ENCODE measurements around the gene TSEN54. TPM values are rescaled to one million over a fixed set of nuclear protein-coding genes. Genes with fewer than 3 reads are reported as not detected.

Gene TSEN54
- total RNA-seq, 2 donors from 2014 or later = 63.8 to 123 TPM

DNA sequence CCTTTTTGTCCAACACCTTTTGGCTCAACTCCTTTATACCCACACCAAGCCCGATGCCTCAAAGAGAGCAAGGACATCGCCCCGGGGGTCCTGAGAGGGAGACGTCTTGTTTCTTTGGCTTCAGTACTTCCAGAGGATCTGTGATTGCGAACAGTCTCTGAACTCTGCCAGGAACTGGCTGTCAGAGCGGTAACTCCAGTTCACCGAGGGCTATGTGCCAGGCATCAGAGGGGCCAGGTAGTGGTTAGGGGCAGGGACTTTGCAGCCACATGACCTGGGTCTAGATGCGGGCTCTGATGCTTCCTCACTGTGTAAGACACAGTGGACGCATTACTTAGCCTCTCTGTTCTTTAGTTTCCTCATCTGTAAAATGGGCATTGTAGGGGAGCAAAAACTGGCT lies 30.8 kb downstream of the TSEN54 start:
- no peaks in the 10 kb centered on the region for H3K9me3 ChIP-seq
- 60 to 61% methylated on average over 7 to 9 of the region's 9 CpGs for WGBS, 2 donors
- no peak overlapping the region for H3K4me3 ChIP-seq
- no peaks in the 10 kb centered on the region for H3K27me3 ChIP-seq
- peak overlapping the region in 3 of 4 donors; percentile 53 to 98 (median 75) for H3K27ac ChIP-seq
- intact Hi-C loops (cut with DNase I) = no loop called here
- ATAC-seq (no peak), DNase-seq (peak in 1 of 4 donors; percentile 42)
- TF ChIP-seq, protein P1, sequence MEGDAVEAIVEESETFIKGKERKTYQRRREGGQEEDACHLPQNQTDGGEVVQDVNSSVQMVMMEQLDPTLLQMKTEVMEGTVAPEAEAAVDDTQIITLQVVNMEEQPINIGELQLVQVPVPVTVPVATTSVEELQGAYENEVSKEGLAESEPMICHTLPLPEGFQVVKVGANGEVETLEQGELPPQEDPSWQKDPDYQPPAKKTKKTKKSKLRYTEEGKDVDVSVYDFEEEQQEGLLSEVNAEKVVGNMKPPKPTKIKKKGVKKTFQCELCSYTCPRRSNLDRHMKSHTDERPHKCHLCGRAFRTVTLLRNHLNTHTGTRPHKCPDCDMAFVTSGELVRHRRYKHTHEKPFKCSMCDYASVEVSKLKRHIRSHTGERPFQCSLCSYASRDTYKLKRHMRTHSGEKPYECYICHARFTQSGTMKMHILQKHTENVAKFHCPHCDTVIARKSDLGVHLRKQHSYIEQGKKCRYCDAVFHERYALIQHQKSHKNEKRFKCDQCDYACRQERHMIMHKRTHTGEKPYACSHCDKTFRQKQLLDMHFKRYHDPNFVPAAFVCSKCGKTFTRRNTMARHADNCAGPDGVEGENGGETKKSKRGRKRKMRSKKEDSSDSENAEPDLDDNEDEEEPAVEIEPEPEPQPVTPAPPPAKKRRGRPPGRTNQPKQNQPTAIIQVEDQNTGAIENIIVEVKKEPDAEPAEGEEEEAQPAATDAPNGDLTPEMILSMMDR (IDR thresholded peaks at IDR 0.05) = no peak
- TF ChIP-seq POLR2A (IDR thresholded peaks at IDR 0.05) = no peak
- H3K4me1 ChIP-seq = peaks cover 89% of the 10 kb centered on the region
- no peaks in the 10 kb centered on the region for H3K36me3 ChIP-seq (replicated peaks in 1 of 2; ENCODE audit: insufficient read depth in 1 of 2, low read depth in 2 of 2)

DNA sequence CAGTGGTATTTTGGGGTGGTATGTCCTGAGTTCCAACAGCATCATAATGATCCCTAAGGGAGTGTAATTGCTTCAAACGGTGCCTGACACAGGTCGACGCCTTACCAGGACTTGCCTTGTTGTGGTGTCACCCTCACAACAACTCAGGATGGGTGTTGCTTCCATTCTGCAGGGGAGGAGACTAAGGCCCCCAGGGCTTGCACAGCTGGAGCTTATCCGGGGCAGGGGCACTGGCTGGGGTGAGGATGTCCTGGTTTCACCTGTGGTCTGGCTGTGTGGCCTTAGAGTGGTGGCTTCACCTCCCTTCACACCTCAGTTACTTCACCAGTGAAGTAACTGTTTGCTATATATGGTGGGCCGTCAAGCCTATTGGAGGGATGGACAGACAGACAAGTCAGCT lies 32.5 kb downstream of the TSEN54 start:
- Histone ChIP-seq H3K4me1 (peaks cover 83% of the 10 kb centered on the region), H3K27ac (peak overlapping the region; percentile 97 to 100 (median 98)), H3K4me3 (no peak overlapping the region), H3K36me3 (replicated peaks in 1 of 2; ENCODE audit: insufficient read depth in 1 of 2, low read depth in 2 of 2) (no peaks in the 10 kb centered on the region), H3K9me3 (no peaks in the 10 kb centered on the region), H3K27me3 (no peaks in the 10 kb centered on the region)
- no peak for TF ChIP-seq POLR2A (IDR thresholded peaks at IDR 0.05)
- TF ChIP-seq, protein P1 (IDR thresholded peaks at IDR 0.05) = no peak
- intact Hi-C loops (cut with DNase I) = no loop called here
- DNase-seq (no peak), ATAC-seq (no peak)
- 65 to 75% methylated on average over 4 to 5 of the region's 5 CpGs for WGBS, 2 donors

DNA sequence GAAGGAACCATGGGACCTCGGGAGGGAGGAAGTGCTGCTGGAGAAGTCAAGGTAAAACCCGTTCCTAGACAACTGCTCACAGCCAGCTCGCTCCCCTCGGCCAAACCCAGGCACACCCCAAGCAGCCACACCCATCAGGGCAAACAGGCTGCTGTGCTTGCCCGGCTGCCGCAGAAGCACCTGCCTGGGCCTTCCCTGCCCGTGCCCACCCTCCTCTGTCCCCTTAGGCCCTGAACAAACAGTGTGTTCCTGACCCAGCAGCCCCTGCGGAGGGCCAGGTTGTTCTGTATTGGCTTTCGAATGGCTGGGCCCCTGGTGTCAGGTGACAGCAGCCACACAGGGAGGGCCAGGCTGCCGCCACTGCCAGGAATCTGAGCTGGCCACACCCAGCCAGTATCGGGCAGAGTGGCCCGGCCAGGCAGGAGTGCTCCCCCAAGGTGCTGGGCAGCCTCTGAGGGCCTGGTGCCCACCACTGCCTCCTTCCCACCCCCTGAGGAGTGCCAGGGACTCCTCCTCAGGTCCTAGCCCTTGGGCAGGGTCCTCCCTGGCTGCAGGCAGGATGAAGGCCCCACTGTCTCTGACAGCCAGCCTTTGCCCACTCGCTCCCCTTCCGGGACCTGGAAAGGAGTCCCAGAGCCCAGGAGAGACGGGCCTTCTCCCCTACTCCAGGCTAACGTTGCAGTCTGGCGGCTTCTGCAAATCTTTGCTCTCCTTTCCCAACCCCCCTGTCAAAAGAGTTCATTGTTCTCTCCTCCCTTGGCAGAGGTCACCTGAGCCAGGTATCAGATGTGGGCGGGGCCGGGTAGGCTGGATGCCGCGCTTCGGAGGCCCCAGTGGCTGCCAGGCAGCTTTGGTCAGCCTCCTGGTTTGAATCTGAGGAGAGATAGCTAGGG lies 33.2 kb downstream of the TSEN54 start:
- no peaks in the 10 kb centered on the region for H3K27me3 ChIP-seq
- no peaks in the 10 kb centered on the region for H3K36me3 ChIP-seq (replicated peaks in 1 of 2; ENCODE audit: insufficient read depth in 1 of 2, low read depth in 2 of 2)
- no peak overlapping the region for H3K4me3 ChIP-seq
- TF ChIP-seq, protein P1 (IDR thresholded peaks at IDR 0.05) = peak in 2 of 7 experiments; percentile 4 to 12
- TF ChIP-seq POLR2A (IDR thresholded peaks at IDR 0.05) = peak; percentile 86 to 93 (median 90)
- H3K4me1 ChIP-seq = peaks cover 76% of the 10 kb centered on the region
- H3K9me3 ChIP-seq = no peaks in the 10 kb centered on the region
- ATAC-seq (peak; percentile 92), DNase-seq (peak; percentile 87 to 96 (median 94))
- WGBS, 2 donors = 5 to 19% methylated on average over 8 to 18 of the region's 22 CpGs
- peak overlapping the region; percentile 97 to 100 (median 98) for H3K27ac ChIP-seq
- intact Hi-C loops (cut with DNase I) = no loop called here

DNA sequence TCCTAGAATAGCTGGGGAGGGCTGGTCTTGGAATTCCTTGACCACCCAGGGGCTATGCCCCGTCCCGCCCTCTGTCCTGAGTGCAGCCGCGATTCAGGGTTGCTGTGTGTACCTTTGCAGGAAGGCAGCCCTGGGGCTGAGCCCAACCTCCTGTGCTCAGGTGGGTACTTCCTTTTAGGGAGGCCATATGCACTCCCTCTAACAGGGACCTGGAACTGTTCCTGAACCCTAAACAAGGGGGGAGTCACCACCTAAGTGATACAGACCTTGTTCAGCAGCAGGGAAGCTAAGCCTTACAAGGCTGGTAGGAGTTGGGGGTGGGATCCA lies 33.8 kb downstream of the TSEN54 start:
- WGBS, 2 donors = 0 to 20% methylated on average over 2 to 4 of the region's 4 CpGs
- Histone ChIP-seq H3K27ac (peak overlapping the region; percentile 97 to 100 (median 98)), H3K4me1 (peaks cover 74% of the 10 kb centered on the region), H3K4me3 (no peak overlapping the region), H3K9me3 (no peaks in the 10 kb centered on the region), H3K27me3 (no peaks in the 10 kb centered on the region), H3K36me3 (replicated peaks in 1 of 2; ENCODE audit: insufficient read depth in 1 of 2, low read depth in 2 of 2) (no peaks in the 10 kb centered on the region)
- intact Hi-C loops (cut with DNase I) = no loop called here
- TF ChIP-seq, protein P1 (IDR thresholded peaks at IDR 0.05) = no peak
- TF ChIP-seq POLR2A (IDR thresholded peaks at IDR 0.05) = no peak
- ATAC-seq = peak; percentile 38
- no peak for DNase-seq
